HepG2 (cell line): ENCODE data around the gene SWI5. TPM values are rescaled to one million over a fixed set of nuclear protein-coding genes. Genes with fewer than 3 reads are reported as not detected.

Experiments
- ATAC-seq: fragments of 200-7000 bp; cut with Tn5 transposase; 3 replicates; pipeline ENCODE4 v1.9.1; 2020; ENCODE audit warnings: mild to moderate bottlenecking, moderate library complexity
- BruUV-seq: library from RNA; stranded (reverse); fragments of 400-500 nt; replicated peaks from 2 replicates; lab custom pipeline; 2021; lab: Mats Ljungman, UMichigan
- CTCF ChIA-PET: fragments of 300-600 bp; formaldehyde crosslinking; extraction: SDS; loops from one replicate; lab custom pipeline; 2021; ENCODE audit warnings: low total read pairs, inconsistent platforms, low intra/inter-chr PET ratio; lab: Yijun Ruan, JAX
- POLR2A ChIA-PET: fragments of 350-600 bp; sonication (Branson Sonifier 250); formaldehyde crosslinking; loops from one replicate; lab custom pipeline; 2020; ENCODE audit warnings: antibody characterized with exemption, inconsistent platforms; lab: Yijun Ruan, JAX
- DNase-seq: peaks from one replicate; pipeline ENCODE4 v3.0.0-alpha.2; 2015; ENCODE audit warnings: low spot score
- FAIRE-seq: peaks from 3 replicates; lab custom pipeline; 2011; peaks lifted over from hg19 to GRCh38; lab: Jason Lieb, UNC
- H2AFZ ChIP-seq: one replicate; pipeline ENCODE4 v1.6.1; 2011; ENCODE audit warnings: low read length, inconsistent platforms
- H3K27ac ChIP-seq: fragments of 300-600 bp; 3 replicates; pipeline ENCODE4 v1.8.0; 2011; ENCODE audit warnings: mixed run types, mild to moderate bottlenecking, mixed read lengths, low read length, inconsistent platforms; ENCODE audit not compliant: insufficient read depth; ENCODE audit errors: extremely low read length
- H3K27me3 ChIP-seq, 2 experiments: fragments of 200-600 bp in 1 of 2; 2 replicates in 1 of 2; 3 replicates in 1 of 2; pipeline versions ENCODE4 v1.6.0 to v1.8.0; 2011; ENCODE audit warnings: low read length in 2 of 2, mild to moderate bottlenecking in 2 of 2, moderate library complexity in 2 of 2, inconsistent platforms in 1 of 2; ENCODE audit not compliant: insufficient read depth in 2 of 2, control insufficient read depth in 1 of 2
- H3K36me3 ChIP-seq, 2 experiments: fragments of 200-600 bp in 1 of 2; replicated peaks in 1 of 2; 2 replicates in 1 of 2; 3 replicates in 1 of 2; pipeline versions ENCODE4 v1.5.1 to v1.8.0; 2011; ENCODE audit warnings: low read length in 2 of 2, inconsistent platforms in 1 of 2; ENCODE audit not compliant: insufficient read depth in 2 of 2, control insufficient read depth in 1 of 2
- H3K4me1 ChIP-seq: 2 replicates; pipeline ENCODE4 v1.5.1; 2012; ENCODE audit warnings: low read length, inconsistent platforms; ENCODE audit not compliant: insufficient read depth
- H3K4me2 ChIP-seq: 2 replicates; pipeline ENCODE4 v1.6.0; 2011; ENCODE audit warnings: low read depth, low read length, inconsistent platforms
- H3K4me3 ChIP-seq, 3 experiments: fragments of 200-600 bp in 1 of 3; sonication (generic), shearing (Covaris generic) in 1 of 3; replicated peaks in 1 of 3; 2 replicates each; pipeline ENCODE4 v1.5.1; 2011 to 2016; ENCODE audit warnings: low read length in 3 of 3, inconsistent platforms in 2 of 3, low read depth in 2 of 3, mild to moderate bottlenecking in 2 of 3, control low read depth in 1 of 3, mixed read lengths in 1 of 3; ENCODE audit not compliant: insufficient read depth in 1 of 3
- H3K79me2 ChIP-seq: one replicate; pipeline ENCODE4 v1.6.1; 2011; ENCODE audit warnings: low read length, inconsistent platforms; ENCODE audit not compliant: insufficient read depth
- H3K9ac ChIP-seq: 2 replicates; pipeline ENCODE4 v1.6.0; 2011; ENCODE audit warnings: mild to moderate bottlenecking, low read depth, low read length, inconsistent platforms; ENCODE audit not compliant: insufficient read depth
- H3K9me3 ChIP-seq: 2 replicates; pipeline ENCODE4 v1.5.1; 2012; ENCODE audit warnings: mild to moderate bottlenecking, low read length
- H4K20me1 ChIP-seq: 2 replicates; pipeline ENCODE4 v1.6.0; 2011; ENCODE audit warnings: inconsistent platforms, mild to moderate bottlenecking, low read length, moderate library complexity; ENCODE audit not compliant: insufficient read depth
- PLSCR1 ChIP-seq: sonication (generic); formaldehyde crosslinking; IDR thresholded peaks from 2 replicates; pipeline ENCODE4 v1.5.0; 2020; ENCODE audit warnings: missing genetic modification reagents, mild to moderate bottlenecking, borderline replicate concordance
- RFX1 ChIP-seq: fragments of 450-650 bp; IDR thresholded peaks from 2 replicates; pipeline ENCODE4 v1.6.1; 2017
- ZNF317 ChIP-seq: sonication (generic); formaldehyde crosslinking; IDR thresholded peaks from 2 replicates; pipeline ENCODE4 v1.5.0; 2020; ENCODE audit warnings: mild to moderate bottlenecking, missing genetic modification reagents
- WGBS: methylation state at CpG from one replicate; pipeline ENCODE4 v1.1.6; 2017; ENCODE audit warnings: low lambda C conversion rate; 5-methylcytosine and 5-hydroxymethylcytosine counted together
- in situ Hi-C: cut with HindIII; loops from 2 replicates; pipeline ENCODE4 v1.10.0; 2017; ENCODE audit warnings: low pct_unique_long_range_greater_than_20kb; ENCODE audit not compliant: extremely low pct_ligation_motif_present
- intact Hi-C: fragments of 100-400 bp; cut with micrococcal nuclease; formaldehyde crosslinking; loops from one replicate; pipeline ENCODE4 v1.10.0; 2022; ENCODE audit not compliant: unreplicated experiment
- polyA plus RNA-seq, 8 experiments: library from polyadenylated mRNA; depleted of rRNA in 3 of 8; stranded (reverse) in 7 of 8; unstranded in 1 of 8; fragments of >200 nt; fragmentation: Illumina TruSeq in 4 of 8; extraction: Trizol in 4 of 8; gene quantifications; 2 replicates each; pipeline versions ENCODE4 v1.2.1 to v1.2.3, GENCODE V29; 2011 to 2016; ENCODE audit warnings: low read depth in 4 of 8, missing spikeins in 1 of 8, mixed read lengths in 1 of 8; ENCODE audit not compliant: insufficient read depth in 1 of 8
- total RNA-seq, 5 experiments: library from RNA; depleted of rRNA; stranded (reverse); fragments of >200 nt; fragmentation: Illumina TruSeq; extraction: Trizol; gene quantifications; 2 replicates each; pipeline ENCODE4 v1.2.3, GENCODE V29; 2016; ENCODE audit warnings: low read depth in 1 of 5
- TF ChIP-seq, protein P1 (sequence below): fragments of 450-650 bp; IDR thresholded peaks from 2 replicates; pipeline ENCODE4 v1.6.1; 2016

SWI5 gene
- total and polyA plus RNA-seq, 2 of the 13 experiments (the other 11 are each of a cell fraction or from before 2014, with no cell fraction given), result 39.2 to 41.0 TPM

GRCh38 chr9:128243215-128244018, 32.7 kb upstream of the SWI5 start:
- POLR2A ChIA-PET, result no interaction called here
- CTCF ChIA-PET, result no interaction called here
- peaks cover 0 to 11% of the 10 kb centered on the region in 2 experiments; a peak in 1 of 5 replicates for H3K27me3 ChIP-seq
- H4K20me1 ChIP-seq, result no peaks in the 10 kb centered on the region
- H3K9ac ChIP-seq, result no peak overlapping the region
- WGBS, result 31% methylated on average over 7 of the region's 13 CpGs
- intact Hi-C loops, result no loop called here
- no peak overlapping the region for H3K4me2 ChIP-seq
- DNase-seq, result no peak
- in situ Hi-C loops, result no loop called here
- H3K4me3 ChIP-seq, result no peak overlapping the region
- FAIRE-seq, result no peak
- no peak overlapping the region for H3K27ac ChIP-seq
- peaks cover 40% of the 10 kb centered on the region for H3K4me1 ChIP-seq
- BruUV-seq, result no TSS peak
- no peaks in the 10 kb centered on the region for H3K36me3 ChIP-seq
- no peaks in the 10 kb centered on the region for H3K79me2 ChIP-seq
- H3K9me3 ChIP-seq, result no peaks in the 10 kb centered on the region
- H2AFZ ChIP-seq, result no peak overlapping the region
- no peak for TF ChIP-seq PLSCR1 (CRISPR knock-in tag)
- TF ChIP-seq, protein P1, sequence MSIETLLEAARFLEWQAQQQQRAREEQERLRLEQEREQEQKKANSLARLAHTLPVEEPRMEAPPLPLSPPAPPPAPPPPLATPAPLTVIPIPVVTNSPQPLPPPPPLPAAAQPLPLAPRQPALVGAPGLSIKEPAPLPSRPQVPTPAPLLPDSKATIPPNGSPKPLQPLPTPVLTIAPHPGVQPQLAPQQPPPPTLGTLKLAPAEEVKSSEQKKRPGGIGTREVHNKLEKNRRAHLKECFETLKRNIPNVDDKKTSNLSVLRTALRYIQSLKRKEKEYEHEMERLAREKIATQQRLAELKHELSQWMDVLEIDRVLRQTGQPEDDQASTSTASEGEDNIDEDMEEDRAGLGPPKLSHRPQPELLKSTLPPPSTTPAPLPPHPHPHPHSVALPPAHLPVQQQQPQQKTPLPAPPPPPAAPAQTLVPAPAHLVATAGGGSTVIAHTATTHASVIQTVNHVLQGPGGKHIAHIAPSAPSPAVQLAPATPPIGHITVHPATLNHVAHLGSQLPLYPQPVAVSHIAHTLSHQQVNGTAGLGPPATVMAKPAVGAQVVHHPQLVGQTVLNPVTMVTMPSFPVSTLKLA, result peak; percentile 44
- no peak for TF ChIP-seq RFX1
- TF ChIP-seq ZNF317 (CRISPR knock-in tag), result peak; percentile 75; the same call in 1 of the 2 replicates
- no peak for ATAC-seq
